SK-N-SH treated with all-trans-retinoic acid at 6 μM for 48 hours (cell line): ENCODE data around the gene RING1.

Experiments used
- ATAC-seq: fragments of 200-7000 bp; cut with Tn5 transposase; 3 replicates; pipeline ENCODE4 v1.9.1; 2020; ENCODE audit warnings: mild to moderate bottlenecking, moderate library complexity
- ARNTL ChIP-seq: fragments of 450-650 bp; formaldehyde crosslinking; IDR thresholded peaks from 2 replicates; pipeline ENCODE4 v1.5.0; 2020; ENCODE audit warnings: low read depth, mild to moderate bottlenecking, moderate library complexity, borderline replicate concordance
- CSDC2 ChIP-seq: fragments of 250-450 bp; sonication (Bioruptor Pico); IDR thresholded peaks from 2 replicates; pipeline ENCODE4 v1.5.0; 2020; ENCODE audit warnings: mild to moderate bottlenecking, moderate library complexity
- ESRRG ChIP-seq: fragments of 250-450 bp; sonication (Bioruptor Pico); IDR thresholded peaks from 2 replicates; pipeline ENCODE4 v1.6.1; 2021; ENCODE audit warnings: mild to moderate bottlenecking
- GLIS3 ChIP-seq: fragments of 250-450 bp; sonication (Bioruptor Pico); IDR thresholded peaks from 2 replicates; pipeline ENCODE4 v1.5.0; 2020; ENCODE audit warnings: mild to moderate bottlenecking, moderate library complexity
- ISL1 ChIP-seq: fragments of 250-450 bp; sonication (Bioruptor Pico); IDR thresholded peaks from 2 replicates; pipeline ENCODE4 v2.1.2; 2022; ENCODE audit warnings: mild to moderate bottlenecking, moderate library complexity
- OSR1 ChIP-seq: fragments of 250-450 bp; sonication (Bioruptor Pico); IDR thresholded peaks from 2 replicates; pipeline ENCODE4 v1.8.0; 2022; ENCODE audit warnings: moderate library complexity, mild to moderate bottlenecking, inconsistent platforms
- PPARA ChIP-seq: fragments of 250-450 bp; sonication (Bioruptor Pico); IDR thresholded peaks from 2 replicates; pipeline ENCODE4 v1.5.0; 2020; ENCODE audit warnings: mild to moderate bottlenecking, borderline replicate concordance
- SNAI2 ChIP-seq: fragments of 250-450 bp; sonication (Bioruptor Pico); IDR thresholded peaks from 2 replicates; pipeline ENCODE4 v1.5.0; 2020; ENCODE audit warnings: mild to moderate bottlenecking, moderate library complexity
- TCF4 ChIP-seq: fragments of 250-450 bp; sonication (Bioruptor Pico); IDR thresholded peaks from 2 replicates; pipeline ENCODE4 v1.8.0; 2021; ENCODE audit warnings: mild to moderate bottlenecking, moderate library complexity, borderline replicate concordance
- TOX ChIP-seq: fragments of 250-450 bp; sonication (Bioruptor Pico); IDR thresholded peaks from 2 replicates; pipeline ENCODE4 v1.8.0; 2021; ENCODE audit warnings: mild to moderate bottlenecking, moderate library complexity, borderline replicate concordance
- TSHZ2 ChIP-seq: fragments of 250-450 bp; sonication (Bioruptor Pico); IDR thresholded peaks from 2 replicates; pipeline ENCODE4 v1.5.0; 2020; ENCODE audit warnings: mild to moderate bottlenecking, moderate library complexity
- ZC3H10 ChIP-seq: fragments of 250-450 bp; sonication (Bioruptor Pico); IDR thresholded peaks from 2 replicates; pipeline ENCODE4 v1.5.1; 2021; ENCODE audit warnings: mild to moderate bottlenecking, moderate library complexity
- ZFP3 ChIP-seq: fragments of 250-450 bp; sonication (Bioruptor Pico); IDR thresholded peaks from 2 replicates; pipeline ENCODE4 v1.5.0; 2020; ENCODE audit warnings: mild to moderate bottlenecking, moderate library complexity
- ZFP30 ChIP-seq: fragments of 450-650 bp; formaldehyde crosslinking; IDR thresholded peaks from 2 replicates; pipeline ENCODE4 v1.5.0; 2022; ENCODE audit warnings: mild to moderate bottlenecking, moderate library complexity
- ZNF565 ChIP-seq: fragments of 450-650 bp; formaldehyde crosslinking; conservative IDR thresholded peaks from 2 replicates; pipeline ENCODE4 v1.5.0; 2020; ENCODE audit warnings: low read depth, mild to moderate bottlenecking, moderate library complexity
- ZNF70 ChIP-seq: fragments of 450-650 bp; formaldehyde crosslinking; IDR thresholded peaks from 2 replicates; pipeline ENCODE4 v1.5.0; 2020; ENCODE audit warnings: mild to moderate bottlenecking, moderate library complexity
- ZNF8 ChIP-seq: fragments of 450-650 bp; formaldehyde crosslinking; IDR thresholded peaks from 2 replicates; pipeline ENCODE4 v1.5.0; 2020; ENCODE audit warnings: mild to moderate bottlenecking, moderate library complexity
- TF ChIP-seq, protein P1 (sequence below): fragments of 250-450 bp; sonication (Bioruptor Pico); IDR thresholded peaks from 2 replicates; pipeline ENCODE4 v1.8.0; 2021; ENCODE audit warnings: low read depth, mild to moderate bottlenecking, moderate library complexity, borderline replicate concordance
- TF ChIP-seq, protein P2 (sequence below): fragments of 250-450 bp; sonication (Bioruptor Pico); IDR thresholded peaks from 2 replicates; pipeline ENCODE4 v1.5.1; 2021; ENCODE audit warnings: mild to moderate bottlenecking, moderate library complexity
- TF ChIP-seq, protein P3 (sequence below): fragments of 250-450 bp; sonication (Bioruptor Pico); IDR thresholded peaks from 2 replicates; pipeline ENCODE4 v1.8.0; 2020; ENCODE audit warnings: mild to moderate bottlenecking, moderate library complexity, borderline replicate concordance
- TF ChIP-seq, protein P4 (sequence below): fragments of 250-450 bp; sonication (Bioruptor Pico); IDR thresholded peaks from 2 replicates; pipeline ENCODE4 v1.5.1; 2020; ENCODE audit warnings: low read depth, mild to moderate bottlenecking, moderate library complexity

Gene RING1

GRCh38 chr6:33193619-33194018 is 14.7 kb upstream of the RING1 start (continued):
- TF ChIP-seq TSHZ2 (CRISPR knock-in tag) = no peak
- no peak for TF ChIP-seq ZC3H10 (CRISPR knock-in tag)
- TF ChIP-seq ZFP3 = no peak
- no peak for TF ChIP-seq ESRRG (CRISPR knock-in tag)
- no peak for TF ChIP-seq ARNTL (CRISPR knock-in tag)
- no peak for TF ChIP-seq ZNF70 (CRISPR knock-in tag)

DNA sequence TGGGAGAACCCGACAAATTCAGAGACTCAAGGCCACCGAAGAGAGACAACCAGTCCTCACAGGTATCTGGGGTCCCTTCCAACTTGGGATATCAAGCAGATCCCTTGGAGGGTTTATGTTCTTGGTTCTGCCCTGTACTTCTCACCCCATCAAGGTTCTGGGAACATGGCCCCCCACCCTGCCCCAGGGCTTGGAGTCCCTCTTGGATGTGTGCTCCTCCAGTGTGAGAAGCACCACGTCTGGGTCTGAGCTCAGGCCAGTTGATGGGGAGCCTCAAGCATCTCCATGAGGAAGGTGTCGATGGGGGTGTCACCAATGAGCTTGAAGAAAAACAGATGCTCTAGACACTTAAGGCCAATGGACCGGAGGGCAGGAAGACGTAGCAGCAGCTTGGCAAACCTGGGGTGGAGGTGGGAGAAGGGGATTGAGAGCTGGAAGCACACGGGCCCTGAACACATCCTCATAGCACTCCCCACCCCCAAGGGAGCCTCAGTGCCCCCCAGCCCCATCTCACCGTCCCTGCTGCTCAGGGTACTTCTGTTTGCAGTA is 13.8 kb upstream of the RING1 start:
- TF ChIP-seq ISL1 (CRISPR knock-in tag) (no peak), SNAI2 (CRISPR knock-in tag) (no peak), ZFP3 (no peak), ZC3H10 (CRISPR knock-in tag) (no peak), OSR1 (CRISPR knock-in tag) (no peak), GLIS3 (CRISPR knock-in tag) (no peak), ARNTL (CRISPR knock-in tag) (no peak), ZFP30 (no peak), ZNF8 (CRISPR knock-in tag) (no peak), CSDC2 (no peak), ZNF70 (CRISPR knock-in tag) (no peak)
- TF ChIP-seq, protein P1, sequence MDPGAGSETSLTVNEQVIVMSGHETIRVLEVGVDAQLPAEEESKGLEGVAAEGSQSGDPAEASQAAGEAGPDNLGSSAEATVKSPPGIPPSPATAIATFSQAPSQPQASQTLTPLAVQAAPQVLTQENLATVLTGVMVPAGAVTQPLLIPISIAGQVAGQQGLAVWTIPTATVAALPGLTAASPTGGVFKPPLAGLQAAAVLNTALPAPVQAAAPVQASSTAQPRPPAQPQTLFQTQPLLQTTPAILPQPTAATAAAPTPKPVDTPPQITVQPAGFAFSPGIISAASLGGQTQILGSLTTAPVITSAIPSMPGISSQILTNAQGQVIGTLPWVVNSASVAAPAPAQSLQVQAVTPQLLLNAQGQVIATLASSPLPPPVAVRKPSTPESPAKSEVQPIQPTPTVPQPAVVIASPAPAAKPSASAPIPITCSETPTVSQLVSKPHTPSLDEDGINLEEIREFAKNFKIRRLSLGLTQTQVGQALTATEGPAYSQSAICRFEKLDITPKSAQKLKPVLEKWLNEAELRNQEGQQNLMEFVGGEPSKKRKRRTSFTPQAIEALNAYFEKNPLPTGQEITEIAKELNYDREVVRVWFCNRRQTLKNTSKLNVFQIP (CRISPR knock-in tag) = no peak
- TF ChIP-seq, all 23 proteins: peak for 0
- no peak for ATAC-seq

GRCh38 chr6:33195304-33196165 is 12.8 kb upstream of the RING1 start:
- no peak for ATAC-seq

More at GRCh38 chr6:33195304-33196165, 12.8 kb upstream of the RING1 start:
- TF ChIP-seq ZNF70 (CRISPR knock-in tag) (no peak), TOX (no peak), ISL1 (CRISPR knock-in tag) (no peak), GLIS3 (CRISPR knock-in tag) (no peak), ZFP3 (no peak), TCF4 (CRISPR knock-in tag) (no peak), OSR1 (CRISPR knock-in tag) (no peak), PPARA (CRISPR knock-in tag) (no peak), SNAI2 (CRISPR knock-in tag) (no peak), TSHZ2 (CRISPR knock-in tag) (no peak), ZC3H10 (CRISPR knock-in tag) (no peak), ESRRG (CRISPR knock-in tag) (no peak), ZNF565 (CRISPR knock-in tag) (no peak)
- TF ChIP-seq, protein P2, sequence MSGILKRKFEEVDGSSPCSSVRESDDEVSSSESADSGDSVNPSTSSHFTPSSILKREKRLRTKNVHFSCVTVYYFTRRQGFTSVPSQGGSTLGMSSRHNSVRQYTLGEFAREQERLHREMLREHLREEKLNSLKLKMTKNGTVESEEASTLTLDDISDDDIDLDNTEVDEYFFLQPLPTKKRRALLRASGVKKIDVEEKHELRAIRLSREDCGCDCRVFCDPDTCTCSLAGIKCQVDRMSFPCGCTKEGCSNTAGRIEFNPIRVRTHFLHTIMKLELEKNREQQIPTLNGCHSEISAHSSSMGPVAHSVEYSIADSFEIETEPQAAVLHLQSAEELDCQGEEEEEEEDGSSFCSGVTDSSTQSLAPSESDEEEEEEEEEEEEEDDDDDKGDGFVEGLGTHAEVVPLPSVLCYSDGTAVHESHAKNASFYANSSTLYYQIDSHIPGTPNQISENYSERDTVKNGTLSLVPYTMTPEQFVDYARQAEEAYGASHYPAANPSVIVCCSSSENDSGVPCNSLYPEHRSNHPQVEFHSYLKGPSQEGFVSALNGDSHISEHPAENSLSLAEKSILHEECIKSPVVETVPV (CRISPR knock-in tag) = no peak
- TF ChIP-seq, protein P3, sequence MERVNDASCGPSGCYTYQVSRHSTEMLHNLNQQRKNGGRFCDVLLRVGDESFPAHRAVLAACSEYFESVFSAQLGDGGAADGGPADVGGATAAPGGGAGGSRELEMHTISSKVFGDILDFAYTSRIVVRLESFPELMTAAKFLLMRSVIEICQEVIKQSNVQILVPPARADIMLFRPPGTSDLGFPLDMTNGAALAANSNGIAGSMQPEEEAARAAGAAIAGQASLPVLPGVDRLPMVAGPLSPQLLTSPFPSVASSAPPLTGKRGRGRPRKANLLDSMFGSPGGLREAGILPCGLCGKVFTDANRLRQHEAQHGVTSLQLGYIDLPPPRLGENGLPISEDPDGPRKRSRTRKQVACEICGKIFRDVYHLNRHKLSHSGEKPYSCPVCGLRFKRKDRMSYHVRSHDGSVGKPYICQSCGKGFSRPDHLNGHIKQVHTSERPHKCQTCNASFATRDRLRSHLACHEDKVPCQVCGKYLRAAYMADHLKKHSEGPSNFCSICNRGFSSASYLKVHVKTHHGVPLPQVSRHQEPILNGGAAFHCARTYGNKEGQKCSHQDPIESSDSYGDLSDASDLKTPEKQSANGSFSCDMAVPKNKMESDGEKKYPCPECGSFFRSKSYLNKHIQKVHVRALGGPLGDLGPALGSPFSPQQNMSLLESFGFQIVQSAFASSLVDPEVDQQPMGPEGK (CRISPR knock-in tag) = no peak
- TF ChIP-seq, protein P4, sequence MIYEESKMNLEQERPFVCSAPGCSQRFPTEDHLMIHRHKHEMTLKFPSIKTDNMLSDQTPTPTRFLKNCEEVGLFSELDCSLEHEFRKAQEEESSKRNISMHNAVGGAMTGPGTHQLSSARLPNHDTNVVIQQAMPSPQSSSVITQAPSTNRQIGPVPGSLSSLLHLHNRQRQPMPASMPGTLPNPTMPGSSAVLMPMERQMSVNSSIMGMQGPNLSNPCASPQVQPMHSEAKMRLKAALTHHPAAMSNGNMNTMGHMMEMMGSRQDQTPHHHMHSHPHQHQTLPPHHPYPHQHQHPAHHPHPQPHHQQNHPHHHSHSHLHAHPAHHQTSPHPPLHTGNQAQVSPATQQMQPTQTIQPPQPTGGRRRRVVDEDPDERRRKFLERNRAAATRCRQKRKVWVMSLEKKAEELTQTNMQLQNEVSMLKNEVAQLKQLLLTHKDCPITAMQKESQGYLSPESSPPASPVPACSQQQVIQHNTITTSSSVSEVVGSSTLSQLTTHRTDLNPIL (CRISPR knock-in tag) = no peak
- TF ChIP-seq, protein P1 (CRISPR knock-in tag) = no peak
